Hepatocyte (in vitro differentiated cells): ENCODE results near the gene NAP1L5. TPM values are rescaled to one million over a fixed set of nuclear protein-coding genes. Genes with fewer than 3 reads are reported as not detected.

ENCODE experiments used
- DNase-seq: peaks from one replicate; pipeline ENCODE4 v3.0.0-alpha.2; 2016; ENCODE audit warnings: low spot score
- H2AFZ ChIP-seq: fragments of 200-600 bp; sonication (generic); 2 replicates; pipeline ENCODE4 v1.6.0; 2016; ENCODE audit warnings: antibody characterized with exemption, mild to moderate bottlenecking
- H3K27ac ChIP-seq: fragments of 200-600 bp; sonication (generic); 2 replicates; pipeline ENCODE4 v1.5.1; 2016; ENCODE audit warnings: mild to moderate bottlenecking
- H3K27me3 ChIP-seq: fragments of 200-600 bp; sonication (generic); 2 replicates; pipeline ENCODE4 v1.6.1; 2016
- H3K36me3 ChIP-seq: fragments of 200-600 bp; sonication (generic); replicated peaks from 2 replicates; pipeline ENCODE4 v1.5.1; 2016; ENCODE audit warnings: low read depth; ENCODE audit not compliant: insufficient read depth
- H3K4me1 ChIP-seq: fragments of 200-600 bp; sonication (generic); 2 replicates; pipeline ENCODE4 v1.5.1; 2016; ENCODE audit warnings: mild to moderate bottlenecking, moderate library complexity; ENCODE audit not compliant: insufficient read depth
- H3K4me2 ChIP-seq: fragments of 200-600 bp; sonication (generic); 2 replicates; pipeline ENCODE4 v1.6.0; 2016
- H3K4me3 ChIP-seq: fragments of 200-600 bp; sonication (generic); 2 replicates; pipeline ENCODE4 v1.5.1; 2016; ENCODE audit warnings: mild to moderate bottlenecking
- H3K79me2 ChIP-seq: fragments of 200-600 bp; sonication (generic); 2 replicates; pipeline ENCODE4 v1.6.0; 2017; ENCODE audit warnings: mild to moderate bottlenecking
- H3K9me2 ChIP-seq: fragments of 200-600 bp; sonication (generic); replicated peaks from 2 replicates; pipeline ENCODE4 v1.6.0; 2017; ENCODE audit warnings: mild to moderate bottlenecking; ENCODE audit not compliant: insufficient read depth
- H3K9me3 ChIP-seq: fragments of 200-600 bp; sonication (generic); 2 replicates; pipeline ENCODE4 v1.5.1; 2016; ENCODE audit warnings: low read depth, mild to moderate bottlenecking
- H4K20me1 ChIP-seq: fragments of 200-600 bp; sonication (generic); 2 replicates; pipeline ENCODE4 v1.6.0; 2016; ENCODE audit warnings: mild to moderate bottlenecking; ENCODE audit not compliant: insufficient read depth, poor library complexity, severe bottlenecking
- EZH2 ChIP-seq: fragments of 200-600 bp; sonication (generic); IDR thresholded peaks from 2 replicates; pipeline ENCODE4 v1.6.1; 2016; ENCODE audit warnings: antibody characterized with exemption, mild to moderate bottlenecking, borderline replicate concordance
- EZH2phosphoT487 ChIP-seq: fragments of 200-600 bp; sonication (generic); IDR thresholded peaks from one replicate; pipeline ENCODE4 v1.6.1; 2018; ENCODE audit warnings: antibody characterized with exemption, mild to moderate bottlenecking, low read depth, moderate library complexity; ENCODE audit not compliant: unreplicated experiment, severe bottlenecking
- WGBS: methylation state at CpG from one replicate; pipeline ENCODE4 v1.1.6; 2016; ENCODE audit warnings: low lambda C conversion rate; ENCODE audit errors: missing lambda C conversion rate; 5-methylcytosine and 5-hydroxymethylcytosine counted together
- polyA plus RNA-seq: library from polyadenylated mRNA; unstranded; fragments of >200 nt; fragmentation: Nextera tagmentation; extraction: Ambion mirVana; gene quantifications from 2 replicates; pipeline ENCODE4 v1.2.1, GENCODE V29; 2016
- total RNA-seq: library from RNA; depleted of rRNA; stranded (reverse); fragments of >200 nt; gene quantifications from 2 replicates; pipeline ENCODE4 v1.2.3, GENCODE V29; 2014
- TF ChIP-seq, protein P1 (sequence below): fragments of 200-600 bp; sonication (generic); IDR thresholded peaks from 2 replicates; pipeline ENCODE4 v1.5.1; 2016; ENCODE audit warnings: antibody characterized with exemption, mild to moderate bottlenecking; ENCODE audit not compliant: poor library complexity

The NAP1L5 gene
- total and polyA plus RNA-seq, 2 experiments from 2014 or later = 7.4 to 8.0 TPM

DNA sequence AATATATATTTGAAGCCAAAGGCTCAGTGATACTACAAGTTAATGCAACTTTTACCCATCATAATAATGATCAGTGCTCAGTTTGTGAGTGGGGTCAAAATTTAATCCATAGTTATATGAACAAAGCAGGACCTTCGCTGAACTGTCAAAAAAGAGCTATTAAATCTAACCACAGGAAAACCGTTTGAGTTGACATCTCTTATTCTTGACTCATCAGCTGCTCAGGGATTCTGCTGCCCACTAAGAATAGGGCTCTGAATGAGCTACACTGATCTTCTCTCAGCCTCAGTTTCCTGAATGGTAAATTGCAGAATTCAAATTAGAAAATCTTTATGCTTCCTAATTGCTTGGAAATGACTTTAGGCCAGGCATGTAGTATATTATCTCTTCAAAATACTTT is 44.9 kb upstream of the NAP1L5 start:
- WGBS = 78% methylated on average over 2 of the region's 2 CpGs
- no peak overlapping the region for H3K27ac ChIP-seq
- no peaks in the 10 kb centered on the region for H4K20me1 ChIP-seq
- TF ChIP-seq EZH2phosphoT487 (no peak), EZH2 (no peak)
- TF ChIP-seq, protein P1, sequence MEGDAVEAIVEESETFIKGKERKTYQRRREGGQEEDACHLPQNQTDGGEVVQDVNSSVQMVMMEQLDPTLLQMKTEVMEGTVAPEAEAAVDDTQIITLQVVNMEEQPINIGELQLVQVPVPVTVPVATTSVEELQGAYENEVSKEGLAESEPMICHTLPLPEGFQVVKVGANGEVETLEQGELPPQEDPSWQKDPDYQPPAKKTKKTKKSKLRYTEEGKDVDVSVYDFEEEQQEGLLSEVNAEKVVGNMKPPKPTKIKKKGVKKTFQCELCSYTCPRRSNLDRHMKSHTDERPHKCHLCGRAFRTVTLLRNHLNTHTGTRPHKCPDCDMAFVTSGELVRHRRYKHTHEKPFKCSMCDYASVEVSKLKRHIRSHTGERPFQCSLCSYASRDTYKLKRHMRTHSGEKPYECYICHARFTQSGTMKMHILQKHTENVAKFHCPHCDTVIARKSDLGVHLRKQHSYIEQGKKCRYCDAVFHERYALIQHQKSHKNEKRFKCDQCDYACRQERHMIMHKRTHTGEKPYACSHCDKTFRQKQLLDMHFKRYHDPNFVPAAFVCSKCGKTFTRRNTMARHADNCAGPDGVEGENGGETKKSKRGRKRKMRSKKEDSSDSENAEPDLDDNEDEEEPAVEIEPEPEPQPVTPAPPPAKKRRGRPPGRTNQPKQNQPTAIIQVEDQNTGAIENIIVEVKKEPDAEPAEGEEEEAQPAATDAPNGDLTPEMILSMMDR = no peak
- no peaks in the 10 kb centered on the region for H3K4me1 ChIP-seq
- H3K9me3 ChIP-seq = no peaks in the 10 kb centered on the region
- H2AFZ ChIP-seq = no peak overlapping the region
- DNase-seq = no peak
- no peaks in the 10 kb centered on the region for H3K27me3 ChIP-seq
- H3K4me2 ChIP-seq = no peak overlapping the region
- no peaks in the 10 kb centered on the region for H3K36me3 ChIP-seq
- no peaks in the 10 kb centered on the region for H3K79me2 ChIP-seq
- H3K4me3 ChIP-seq = no peak overlapping the region
- H3K9me2 ChIP-seq = no peaks in the 10 kb centered on the region

DNA sequence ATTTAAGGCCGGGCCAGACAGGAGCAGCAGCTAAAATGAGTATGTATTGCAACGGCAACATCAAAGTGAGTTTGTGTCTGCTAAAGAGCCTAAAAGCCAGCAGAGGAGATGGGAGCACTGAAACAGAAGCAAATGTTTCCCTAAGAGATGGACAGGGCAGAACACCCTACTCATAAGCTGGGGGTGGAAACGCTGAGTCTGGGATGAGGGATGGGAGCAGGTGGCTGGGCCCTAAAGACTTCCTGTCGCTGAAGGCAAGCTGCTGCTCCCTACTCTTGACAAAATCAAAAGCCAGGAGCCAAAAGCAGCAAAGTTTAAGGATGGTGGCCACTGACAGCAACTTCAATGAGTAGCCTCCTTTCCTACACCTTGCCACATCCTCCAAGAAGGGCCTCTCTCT is 40.6 kb upstream of the NAP1L5 start:
- Histone ChIP-seq H3K79me2 (no peaks in the 10 kb centered on the region), H4K20me1 (no peaks in the 10 kb centered on the region), H3K27me3 (no peaks in the 10 kb centered on the region), H3K4me3 (no peak overlapping the region), H2AFZ (no peak overlapping the region), H3K9me2 (no peaks in the 10 kb centered on the region), H3K4me2 (no peak overlapping the region), H3K36me3 (no peaks in the 10 kb centered on the region), H3K9me3 (no peaks in the 10 kb centered on the region), H3K4me1 (no peaks in the 10 kb centered on the region), H3K27ac (peak overlapping the region; percentile 12)
- WGBS = 90% methylated on average over 4 of the region's 4 CpGs
- DNase-seq = no peak
- TF ChIP-seq EZH2 (no peak), EZH2phosphoT487 (no peak)
- TF ChIP-seq, protein P1 = no peak

DNA sequence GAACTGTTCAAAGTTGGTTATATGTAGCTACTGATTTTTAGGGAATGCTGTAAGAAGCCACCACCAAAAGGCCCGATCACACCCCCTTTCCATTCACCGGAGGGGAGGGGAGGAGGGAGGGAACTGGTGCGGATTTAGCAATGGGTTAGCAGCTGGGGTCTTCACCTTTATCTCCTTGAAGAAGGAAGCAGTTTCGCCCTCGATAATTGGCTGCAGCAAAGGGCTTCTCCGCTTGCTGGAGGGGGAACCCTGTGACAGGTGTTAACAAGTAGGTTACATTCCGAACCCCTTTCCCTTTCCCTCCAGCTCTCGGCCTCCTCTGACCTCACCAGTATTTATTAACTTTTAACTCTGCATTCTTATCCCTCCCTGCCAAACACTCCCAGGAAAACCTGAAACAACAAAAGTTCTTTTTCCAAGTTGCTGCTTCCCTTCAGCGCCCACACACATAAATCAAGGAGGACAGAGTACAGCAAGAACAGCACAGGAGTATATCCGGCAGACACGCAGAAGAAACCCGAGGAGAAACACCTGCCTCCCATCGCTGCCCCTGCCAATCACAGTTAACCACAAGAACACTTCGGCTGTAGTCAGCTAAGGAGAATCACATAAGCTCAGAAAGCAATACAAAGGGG is 39.8 kb upstream of the NAP1L5 start:
- Histone ChIP-seq H3K4me3 (no peak overlapping the region), H2AFZ (no peak overlapping the region), H3K9me2 (no peaks in the 10 kb centered on the region), H3K27ac (peak overlapping the region; percentile 33), H3K36me3 (no peaks in the 10 kb centered on the region), H4K20me1 (no peaks in the 10 kb centered on the region), H3K79me2 (no peaks in the 10 kb centered on the region), H3K4me1 (no peaks in the 10 kb centered on the region), H3K9me3 (no peaks in the 10 kb centered on the region), H3K4me2 (peak overlapping the region; percentile 7), H3K27me3 (no peaks in the 10 kb centered on the region)
- TF ChIP-seq EZH2 = no peak
- TF ChIP-seq, protein P1 = no peak
- TF ChIP-seq EZH2phosphoT487 = no peak
- DNase-seq = peak; percentile 30
- WGBS = 58% methylated on average over 14 of the region's 14 CpGs

DNA sequence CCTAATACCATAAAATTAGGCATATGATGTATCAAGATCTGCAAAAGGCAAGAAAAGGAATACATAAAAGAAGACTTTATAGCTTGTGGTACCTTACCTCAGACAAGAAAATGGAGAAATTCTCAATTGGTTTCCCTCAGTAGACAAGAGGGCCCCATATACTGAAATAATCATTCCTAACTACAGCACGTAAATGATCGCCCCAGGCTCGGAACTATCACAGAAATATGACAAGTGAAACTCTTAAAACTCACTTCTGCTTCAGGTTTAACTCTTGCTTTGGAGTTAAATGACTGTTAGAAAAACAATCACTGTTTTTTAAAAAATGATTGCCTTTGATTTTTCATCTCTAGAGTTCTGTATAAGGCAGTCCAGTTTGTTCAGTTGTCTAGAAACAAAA is 38.6 kb upstream of the NAP1L5 start:
- H3K27me3 ChIP-seq = no peaks in the 10 kb centered on the region
- H4K20me1 ChIP-seq = no peaks in the 10 kb centered on the region
- TF ChIP-seq EZH2phosphoT487 = no peak
- no peak for TF ChIP-seq EZH2
- TF ChIP-seq, protein P1 = no peak
- DNase-seq = no peak
- 88% methylated on average over 3 of the region's 3 CpGs for WGBS
- no peak overlapping the region for H3K4me3 ChIP-seq
- no peak overlapping the region for H2AFZ ChIP-seq
- H3K36me3 ChIP-seq = no peaks in the 10 kb centered on the region
- H3K9me2 ChIP-seq = no peaks in the 10 kb centered on the region
- no peaks in the 10 kb centered on the region for H3K9me3 ChIP-seq
- no peaks in the 10 kb centered on the region for H3K4me1 ChIP-seq
- no peaks in the 10 kb centered on the region for H3K79me2 ChIP-seq
- peak overlapping the region; percentile 10 for H3K27ac ChIP-seq
- H3K4me2 ChIP-seq = no peak overlapping the region
